Prostate gland (tissue), 2 donors: Measurements from ENCODE around the gene GPBP1. TPM values are rescaled to one million over a fixed set of nuclear protein-coding genes. Genes with fewer than 3 reads are reported as not detected.

Experiments used
- DNase-seq: peaks from one replicate; pipeline ENCODE4 v3.0.0-alpha.2; 2019; ENCODE audit warnings: low spot score
- H3K27ac ChIP-seq, 2 donors: fragments of 200-600 bp; sonication (generic); 2 replicates each; pipeline ENCODE4 v1.5.1; 2017 to 2019
- H3K27me3 ChIP-seq: fragments of 200-600 bp; sonication (generic); replicated peaks from 2 replicates; pipeline ENCODE4 v1.5.1; 2019; ENCODE audit not compliant: insufficient read depth
- H3K36me3 ChIP-seq, 2 donors: fragments of 200-600 bp; sonication (generic); 1 replicate in 1 of 2; 2 replicates in 1 of 2; pipeline versions ENCODE4 v1.5.1 to v1.8.1; 2017 to 2019
- H3K4me1 ChIP-seq: fragments of 200-600 bp; sonication (generic); replicated peaks from 2 replicates; pipeline ENCODE4 v1.5.1; 2019
- H3K4me3 ChIP-seq, 2 donors: fragments of 200-600 bp; sonication (generic); 2 replicates each; pipeline ENCODE4 v1.5.1; 2017 to 2019
- H3K9me3 ChIP-seq: fragments of 200-600 bp; sonication (generic); 2 replicates; pipeline ENCODE4 v1.5.1; 2017
- CTCF ChIP-seq, 4 experiments: fragments of 200-600 bp in 2 of 4; fragments of 450-650 bp in 2 of 4; sonication (generic) in 2 of 4; IDR thresholded peaks; 1 replicate in 3 of 4; 2 replicates in 1 of 4; pipeline ENCODE4 v1.5.1; 2016 to 2019; ENCODE audit warnings: antibody characterized with exemption in 4 of 4, mild to moderate bottlenecking in 2 of 4, moderate library complexity in 2 of 4
- POLR2A ChIP-seq: fragments of 450-650 bp; IDR thresholded peaks from one replicate; pipeline ENCODE4 v1.6.1; 2016; ENCODE audit warnings: antibody characterized with exemption, mild to moderate bottlenecking
- POLR2AphosphoS5 ChIP-seq: sonication (generic); formaldehyde crosslinking; IDR thresholded peaks from one replicate; pipeline ENCODE4 v1.6.1; 2017; ENCODE audit warnings: antibody characterized with exemption
- WGBS: methylation state at CpG from one replicate; pipeline ENCODE4 v1.1.5; 2018; 5-methylcytosine and 5-hydroxymethylcytosine counted together
- intact Hi-C: fragments of 100-400 bp; cut with DNase I; formaldehyde crosslinking; loops from one replicate; pipeline ENCODE4 v1.14.2; 2022
- total RNA-seq, 2 donors: library from RNA; depleted of rRNA; stranded (reverse); fragments of >200 nt; gene quantifications; one replicate each; pipeline ENCODE4 v1.1.0, GENCODE V29; 2016

GPBP1 gene
- total RNA-seq, 2 donors from 2014 or later, result 63.4 to 84.6 TPM

- Histone ChIP-seq H3K36me3 (no peaks in the 10 kb centered on the region), H3K4me1 (no peaks in the 10 kb centered on the region), H3K27ac (no peak overlapping the region), H3K9me3 (no peaks in the 10 kb centered on the region), H3K4me3 (no peak overlapping the region), H3K27me3 (no peaks in the 10 kb centered on the region)
- TF ChIP-seq POLR2A, result no peak
- no peak for DNase-seq
- 75% methylated on average over 4 of the region's 4 CpGs for WGBS
- intact Hi-C loops, result loop anchor here (5.0 kb wide), 1 partner anchor 944 kb away; no protein-coding TSS in a partner anchor
Measured at GRCh38 chr5:57216714-57217113, 42.9 kb downstream of the GPBP1 start.

GRCh38 chr5:57219386-57219785, 45.5 kb downstream of the GPBP1 start:
- Histone ChIP-seq H3K4me3 (no peak overlapping the region), H3K36me3 (no peaks in the 10 kb centered on the region), H3K27me3 (no peaks in the 10 kb centered on the region), H3K9me3 (no peaks in the 10 kb centered on the region), H3K4me1 (no peaks in the 10 kb centered on the region), H3K27ac (no peak overlapping the region)
- TF ChIP-seq POLR2A (no peak), CTCF (IDR thresholded peaks at IDR 0.05) (no peak), POLR2AphosphoS5 (no peak)
- WGBS, result 70% methylated on average over 4 of the region's 4 CpGs
- DNase-seq, result no peak
- intact Hi-C loops, result loop anchor here (5.0 kb wide), 1 partner anchor 947 kb away; no protein-coding TSS in a partner anchor

- intact Hi-C loops, result loop anchor here (2.0 kb wide), 1 partner anchor 320 kb away; no protein-coding TSS in a partner anchor
- H3K4me1 ChIP-seq, result no peaks in the 10 kb centered on the region
- no peaks in the 10 kb centered on the region for H3K27me3 ChIP-seq
- no peak overlapping the region for H3K27ac ChIP-seq
- H3K36me3 ChIP-seq, result no peaks in the 10 kb centered on the region
- DNase-seq, result peak; percentile 38
- WGBS, result 62% methylated on average over 2 of the region's 2 CpGs
- no peaks in the 10 kb centered on the region for H3K9me3 ChIP-seq
- no peak overlapping the region for H3K4me3 ChIP-seq
- no peak for TF ChIP-seq POLR2A
- TF ChIP-seq POLR2AphosphoS5, result no peak
- peak; percentile 61 to 93 (median 84) for TF ChIP-seq CTCF (IDR thresholded peaks at IDR 0.05)
Measured at GRCh38 chr5:57221049-57221568, 47.2 kb downstream of the GPBP1 start.

- Histone ChIP-seq H3K9me3 (no peaks in the 10 kb centered on the region), H3K36me3 (no peaks in the 10 kb centered on the region), H3K4me3 (no peak overlapping the region), H3K4me1 (no peaks in the 10 kb centered on the region), H3K27ac (no peak overlapping the region), H3K27me3 (no peaks in the 10 kb centered on the region)
- TF ChIP-seq POLR2AphosphoS5 (no peak), CTCF (IDR thresholded peaks at IDR 0.05) (no peak), POLR2A (no peak)
- no peak for DNase-seq
- WGBS, result 70% methylated on average over 3 of the region's 3 CpGs
- intact Hi-C loops, result no loop called here
Measured at GRCh38 chr5:57225553-57225952, 51.7 kb downstream of the GPBP1 start.

GRCh38 chr5:57229313-57229712, 55.5 kb downstream of the GPBP1 start:
- no peaks in the 10 kb centered on the region for H3K9me3 ChIP-seq
- no peak for DNase-seq
- H3K4me1 ChIP-seq, result no peaks in the 10 kb centered on the region
- no peak overlapping the region for H3K27ac ChIP-seq
- intact Hi-C loops, result no loop called here
- 98% methylated on average over 4 of the region's 4 CpGs for WGBS
- peaks cover 0 to 5% of the 10 kb centered on the region in 2 donors for H3K36me3 ChIP-seq
- no peaks in the 10 kb centered on the region for H3K27me3 ChIP-seq
- no peak overlapping the region for H3K4me3 ChIP-seq
- TF ChIP-seq POLR2AphosphoS5 (no peak), CTCF (IDR thresholded peaks at IDR 0.05) (no peak), POLR2A (no peak)
